GM03348 (cell line): ENCODE data around the gene SNX15.
"Not testable (repeated sequence)": the region's sequence is repeated elsewhere in the genome, so short reads cannot be mapped to it uniquely, and the experiment has no call there.

Experiments used
- DNase-seq: peaks from one replicate; pipeline ENCODE4 v3.0.0; 2012; ENCODE audit warnings: low spot score

SNX15 gene

GRCh38 chr11:65016705-65017104 is 10.5 kb upstream of the SNX15 start:
- no peak for DNase-seq

- DNase-seq = no peak
Measured at GRCh38 chr11:65017937-65018336, 9.3 kb upstream of the SNX15 start.

GRCh38 chr11:65019824-65020223 is 7.4 kb upstream of the SNX15 start:
- no peak for DNase-seq

- no peak for DNase-seq
Measured at GRCh38 chr11:65021003-65021402, 6.2 kb upstream of the SNX15 start.

GRCh38 chr11:65021509-65021908 is 5.7 kb upstream of the SNX15 start:
- no peak for DNase-seq

- DNase-seq = not testable (repeated sequence)
Measured at GRCh38 chr11:65023502-65023901, 3.7 kb upstream of the SNX15 start.

- peak; percentile 28 for DNase-seq
Measured at GRCh38 chr11:65026810-65027209, 429 bp upstream of the SNX15 start.

- no peak for DNase-seq
Measured at GRCh38 chr11:65032216-65032615, 5.0 kb downstream of the SNX15 start.

- no peak for DNase-seq
Measured at GRCh38 chr11:65034423-65034822, 7.2 kb downstream of the SNX15 start.

GRCh38 chr11:65035579-65035978 is 8.3 kb downstream of the SNX15 start:
- no peak for DNase-seq

GRCh38 chr11:65036931-65037330 is 9.7 kb downstream of the SNX15 start:
- DNase-seq = no peak

GRCh38 chr11:65040520-65040846 is 13.2 kb downstream of the SNX15 start:
- DNase-seq = no peak

- DNase-seq = peak; percentile 96
Measured at GRCh38 chr11:65040847-65041622, 13.8 kb downstream of the SNX15 start, which contains the start of gene SAC3D1. Gene SAC3D1, plus strand, starts transcription at chr11:65041210. Its CDS starts 83 bp downstream, at chr11:65041293.

GRCh38 chr11:65042891-65043290 is 15.7 kb downstream of the SNX15 start:
- DNase-seq = no peak

- peak; percentile 45 for DNase-seq
Measured at GRCh38 chr11:65043881-65044501, 16.8 kb downstream of the SNX15 start.

- no peak for DNase-seq
Measured at GRCh38 chr11:65045061-65045460, 17.8 kb downstream of the SNX15 start.

GRCh38 chr11:65045728-65046127 is 18.5 kb downstream of the SNX15 start:
- DNase-seq = no peak

GRCh38 chr11:65047581-65048422 is 20.6 kb downstream of the SNX15 start:
- DNase-seq = peak; percentile 72

- no peak for DNase-seq
Measured at GRCh38 chr11:65051398-65051858, 24.2 kb downstream of the SNX15 start.

- DNase-seq = no peak
Measured at GRCh38 chr11:65053827-65054508, 26.7 kb downstream of the SNX15 start.

- no peak for DNase-seq
Measured at GRCh38 chr11:65055538-65055937, 28.3 kb downstream of the SNX15 start.

GRCh38 chr11:65056999-65057398 is 29.8 kb downstream of the SNX15 start:
- DNase-seq = no peak
